ENCODE measurements around the gene ST14. TPM values are rescaled to one million over a fixed set of nuclear protein-coding genes. Genes with fewer than 3 reads are reported as not detected.

Gene ST14
- total and polyA plus RNA-seq, 2 donors (not counting 3 experiments of a cell fraction or from before 2014, with no cell fraction given) = 0.08 TPM; not detected in 1

GRCh38 chr11:130129922-130130321, 29.7 kb upstream of the ST14 start:
- Histone ChIP-seq H3K27ac (ENCODE audit: insufficient read depth, low read depth, low read length) (no peak overlapping the region), H3K27me3 (ENCODE audit: control insufficient read depth in 2 of 2, insufficient read depth in 2 of 2, low read length in 2 of 2) (no peaks in the 10 kb centered on the region), H3K9ac (replicated peaks; ENCODE audit: extremely low read depth, insufficient read depth, low read length) (no peak overlapping the region), H3K4me2 (ENCODE audit: insufficient read depth, low read length) (no peak overlapping the region), H4K20me1 (replicated peaks; ENCODE audit: control insufficient read depth, extremely low read depth, insufficient read depth, low read length) (no peaks in the 10 kb centered on the region), H3K4me1 (ENCODE audit: control insufficient read depth, extremely low read depth, insufficient read depth, low read length) (no peaks in the 10 kb centered on the region), H3K9me3 (replicated peaks; ENCODE audit: control insufficient read depth, insufficient read depth, low read length) (no peaks in the 10 kb centered on the region), H3K4me3 (replicated peaks in 1 of 3; ENCODE audit: insufficient read depth in 1 of 3, low read depth in 1 of 3, low read length in 3 of 3) (no peak overlapping the region), H2AFZ (ENCODE audit: low read depth, low read length) (no peak overlapping the region), H3K36me3 (ENCODE audit: control insufficient read depth in 2 of 2, extremely low read depth in 1 of 2, insufficient read depth in 2 of 2, low read length in 2 of 2) (peaks cover 43 to 44% of the 10 kb centered on the region in 2 experiments), H3K9me1 (replicated peaks; ENCODE audit: control insufficient read depth, extremely low read depth, insufficient read depth, low read length) (no peaks in the 10 kb centered on the region), H3K79me2 (ENCODE audit: control insufficient read depth, insufficient read depth, low read length) (peaks cover 30% of the 10 kb centered on the region)
- no peak for FAIRE-seq
- intact Hi-C loops (cut with micrococcal nuclease) = loop anchor here (5.0 kb wide), 1 partner anchor 343 kb away; no protein-coding TSS in a partner anchor
- dilution Hi-C loops (cut with MboI; ENCODE audit: extremely low pct_ligation_motif_present, low sequenced_read_pairs) = no loop called here
- ChIA-PET CTCF (interaction anchor here (1.2 to 12.8 kb wide), 8 partner anchors 8 to 248 kb away, joined by 3 to 399 read pairs (median 41); no protein-coding TSS in a partner anchor), POLR2A (no interaction called here)
- no peak for DNase-seq (ENCODE audit: low read depth, low spot score)
- no TSS peak for BruUV-seq (replicated peaks)
- TF ChIP-seq JUN (IDR thresholded peaks at IDR 0.05; ENCODE audit: borderline replicate concordance, insufficient read depth, insufficient read length, low read depth) = no peak
- no peak for TF ChIP-seq POLR2AphosphoS5 (IDR thresholded peaks at IDR 0.05; ENCODE audit: insufficient read depth, low read depth, low read length)
- TF ChIP-seq GATA2 (IDR thresholded peaks at IDR 0.05; ENCODE audit: insufficient read depth, insufficient read length, low read depth, low read length) = no peak
- TF ChIP-seq FOS (IDR thresholded peaks at IDR 0.05; ENCODE audit: borderline replicate concordance, insufficient read depth, low read length) = no peak
- TF ChIP-seq MYC (IDR thresholded peaks at IDR 0.05; ENCODE audit: low read depth, low read length) = no peak
- no peak for TF ChIP-seq POLR2A (IDR thresholded peaks at IDR 0.05; ENCODE audit: low read depth, low read length)
- TF ChIP-seq MAX (IDR thresholded peaks at IDR 0.05; ENCODE audit: insufficient read depth, insufficient read length) = no peak
- TF ChIP-seq EZH2 (IDR thresholded peaks at IDR 0.05; ENCODE audit: borderline replicate concordance, low read depth, low read length, severe bottlenecking) = no peak
- TF ChIP-seq CTCF (IDR thresholded peaks at IDR 0.05; ENCODE audit: extremely low read depth in 1 of 2, insufficient read depth in 1 of 2, low read depth in 1 of 2, low read length in 2 of 2) = no peak
